NCI-H1048 (cell line): Measurements from ENCODE around the gene PRPF40B.
"Not testable (repeated sequence)": the region's sequence is repeated elsewhere in the genome, so short reads cannot be mapped to it uniquely, and the experiment has no call there.

Experiments used
- DNase-seq: peaks from one replicate; lab custom pipeline; 2025; lab: John Stamatoyannopoulos, UW

The PRPF40B gene

DNA sequence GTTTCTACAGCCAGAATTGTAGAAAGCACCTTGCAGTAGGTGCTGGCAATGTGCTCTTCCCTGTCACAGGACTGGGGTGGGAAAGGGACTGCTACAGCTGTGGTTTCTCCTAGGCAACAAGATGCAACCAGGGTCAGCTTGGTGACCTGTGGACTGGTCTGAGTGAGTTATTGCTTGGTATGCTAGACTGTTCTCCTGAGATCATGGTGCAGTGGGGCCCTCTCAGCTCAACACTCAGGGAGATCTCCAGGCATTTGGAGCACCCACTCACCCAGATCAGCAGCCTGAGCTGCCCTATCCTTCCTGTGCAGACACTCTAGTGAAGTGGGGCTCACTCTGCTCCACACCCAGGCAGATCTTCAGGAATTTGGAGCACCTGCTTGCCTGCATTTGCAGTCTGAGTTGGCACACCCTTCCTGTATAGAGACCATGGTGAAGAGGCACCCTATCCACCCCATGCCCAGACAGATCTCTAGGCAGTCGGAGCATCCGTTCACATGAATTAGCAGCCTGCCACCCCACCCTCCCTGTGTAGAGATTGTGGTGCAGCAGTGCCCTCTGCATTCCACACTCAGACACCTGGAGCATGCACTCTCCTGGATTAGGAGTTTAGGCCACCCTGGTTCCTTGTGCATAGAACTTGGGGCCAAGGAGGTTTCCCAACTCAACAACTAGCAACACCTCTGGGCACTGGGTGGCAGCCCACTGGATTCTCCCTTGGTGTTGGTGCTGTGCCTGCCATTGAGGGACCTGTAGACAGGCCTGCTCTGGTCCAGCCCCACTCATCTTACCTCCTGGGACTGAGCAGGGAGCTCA is 14.1 kb upstream of the PRPF40B start:
- DNase-seq, result no peak

DNA sequence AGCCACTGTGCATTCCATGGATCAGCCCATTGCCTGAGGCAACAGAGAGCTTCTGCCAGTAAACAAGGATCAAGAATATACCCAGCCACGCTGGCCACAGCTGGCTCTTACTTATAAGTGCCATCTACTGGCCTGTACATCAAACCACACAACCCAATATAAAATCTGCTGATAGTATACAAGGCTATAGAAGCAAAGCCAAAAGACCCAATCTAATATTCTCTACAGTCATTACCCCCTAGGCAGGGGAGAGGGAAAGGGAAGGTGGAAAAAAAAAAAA is 13.5 kb upstream of the PRPF40B start:
- no peak for DNase-seq

DNA sequence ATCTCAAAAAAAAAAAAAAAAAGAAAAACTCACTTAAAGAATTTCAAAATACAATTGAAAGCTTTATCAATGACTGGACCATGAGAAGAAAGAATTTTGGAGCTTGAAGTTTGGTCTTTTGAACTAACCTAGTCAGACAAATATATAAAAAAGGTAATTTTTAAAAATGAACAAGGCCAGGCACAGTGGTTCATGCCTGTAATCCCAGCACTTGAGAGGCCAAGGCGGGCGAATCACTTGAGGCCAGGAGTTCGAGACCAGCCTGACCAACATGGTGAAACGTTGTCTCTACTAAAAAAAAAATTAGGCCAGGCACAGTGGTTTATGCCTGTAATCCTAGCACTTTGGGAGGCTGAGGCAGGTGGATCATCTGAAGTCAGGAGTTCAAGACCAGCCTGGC is 12.6 kb upstream of the PRPF40B start:
- not testable (repeated sequence) for DNase-seq

DNA sequence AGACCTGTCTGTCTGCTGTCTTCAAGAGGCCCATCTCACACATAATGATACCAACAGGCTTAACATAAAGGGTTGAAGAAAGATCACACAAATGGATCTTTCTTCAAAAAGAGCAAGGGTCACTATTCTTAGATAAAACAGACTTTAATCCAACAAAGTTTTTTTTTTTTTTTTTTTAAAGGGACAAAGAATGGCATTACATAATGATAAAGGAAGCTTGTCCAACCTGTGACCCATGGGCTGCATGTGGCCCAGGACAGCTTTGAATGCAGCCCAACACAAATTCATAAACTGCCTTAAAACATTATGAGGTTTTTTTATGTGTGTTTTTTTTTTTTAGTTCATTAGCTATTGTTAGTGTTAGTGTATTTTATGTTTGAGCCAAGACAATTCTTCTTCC is 11.2 kb upstream of the PRPF40B start:
- DNase-seq, result no peak

DNA sequence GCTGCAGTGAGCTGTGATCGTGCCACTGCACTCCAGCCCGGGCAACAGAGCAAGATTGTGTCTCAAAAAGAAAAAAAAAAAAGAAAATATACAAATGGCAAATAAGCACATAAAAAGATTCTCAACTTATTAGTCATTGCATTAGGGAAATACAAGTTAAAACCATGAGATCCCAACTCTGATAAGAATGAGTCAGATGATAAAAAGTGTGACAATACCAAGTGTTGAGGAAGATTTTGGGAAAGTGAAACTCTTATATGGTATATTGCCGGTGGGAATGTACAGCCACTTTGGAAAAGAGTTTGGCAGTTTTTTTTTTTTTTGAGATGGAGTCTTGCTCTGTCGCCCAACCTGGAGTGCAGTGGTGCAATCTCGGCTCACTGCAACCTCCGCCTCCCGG is 7.6 kb upstream of the PRPF40B start:
- no peak for DNase-seq

DNA sequence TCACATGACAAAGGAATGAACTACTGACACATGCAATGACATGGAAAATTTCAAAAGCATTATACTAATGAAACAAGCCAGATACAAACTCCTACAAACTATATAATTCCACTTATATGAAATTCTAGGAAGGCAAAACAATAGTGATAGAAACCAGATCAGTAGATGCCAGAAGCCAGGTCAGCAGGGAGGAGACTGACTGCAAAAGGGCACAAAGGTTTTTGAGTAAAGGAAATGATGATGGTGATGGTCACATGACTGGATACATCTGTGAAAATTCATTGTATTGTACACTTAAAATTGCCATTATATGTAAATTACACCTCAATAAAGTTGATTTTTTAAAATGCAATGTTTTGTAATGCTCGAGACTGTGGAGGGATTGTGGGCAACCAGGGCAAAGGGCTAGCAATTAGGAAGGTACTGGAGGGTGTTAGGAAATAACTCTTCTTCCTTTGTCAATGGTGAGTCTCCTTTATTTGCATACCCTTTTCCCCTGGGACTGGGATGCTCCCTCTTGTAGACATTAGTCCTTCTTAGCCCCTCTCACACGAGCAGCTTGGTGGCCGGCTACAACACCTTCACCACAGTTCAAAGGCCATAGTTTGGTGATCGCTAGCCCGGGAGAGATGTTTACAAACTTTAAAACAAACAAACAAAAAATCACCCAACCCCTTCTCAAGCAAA is 6.7 kb upstream of the PRPF40B start:
- DNase-seq, result no peak

DNA sequence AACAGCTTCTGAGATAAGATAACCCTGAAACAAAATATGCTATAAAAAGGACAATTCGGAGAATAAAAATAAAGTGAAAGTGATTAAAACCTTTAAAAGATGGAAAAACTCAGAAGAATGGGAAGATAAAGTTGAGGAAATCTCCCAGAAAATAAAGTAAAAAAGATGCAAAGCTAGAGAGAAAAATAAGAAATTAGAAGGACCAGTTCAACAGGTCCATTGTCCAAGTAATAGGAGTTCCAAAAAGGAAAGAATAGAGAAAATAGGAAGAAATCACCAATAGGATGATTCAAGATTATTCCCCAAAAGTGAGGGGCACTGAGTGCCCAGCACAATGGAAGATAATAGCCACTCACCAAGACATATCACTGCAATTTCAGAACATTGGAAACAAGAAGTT is 4.8 kb upstream of the PRPF40B start:
- DNase-seq, result no peak

DNA sequence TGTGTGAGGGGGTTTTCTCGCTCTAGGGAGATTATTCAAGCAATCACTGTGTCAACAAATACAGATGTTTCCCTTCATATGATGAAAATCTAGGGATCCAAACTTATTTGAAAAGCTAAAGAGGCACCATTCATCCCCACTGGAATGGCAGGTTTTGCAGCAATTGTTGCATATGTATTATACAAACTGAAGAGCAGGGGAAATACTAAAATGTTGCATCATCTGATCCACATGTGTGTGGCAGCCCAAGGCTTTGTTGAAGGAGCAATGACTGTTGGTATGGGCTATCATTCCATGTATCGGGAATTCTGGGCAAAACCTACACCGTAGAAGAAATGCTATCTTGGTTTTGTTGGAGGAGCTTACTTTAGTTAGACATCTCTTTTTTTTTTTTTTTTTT is 4.1 kb upstream of the PRPF40B start:
- no peak for DNase-seq

DNA sequence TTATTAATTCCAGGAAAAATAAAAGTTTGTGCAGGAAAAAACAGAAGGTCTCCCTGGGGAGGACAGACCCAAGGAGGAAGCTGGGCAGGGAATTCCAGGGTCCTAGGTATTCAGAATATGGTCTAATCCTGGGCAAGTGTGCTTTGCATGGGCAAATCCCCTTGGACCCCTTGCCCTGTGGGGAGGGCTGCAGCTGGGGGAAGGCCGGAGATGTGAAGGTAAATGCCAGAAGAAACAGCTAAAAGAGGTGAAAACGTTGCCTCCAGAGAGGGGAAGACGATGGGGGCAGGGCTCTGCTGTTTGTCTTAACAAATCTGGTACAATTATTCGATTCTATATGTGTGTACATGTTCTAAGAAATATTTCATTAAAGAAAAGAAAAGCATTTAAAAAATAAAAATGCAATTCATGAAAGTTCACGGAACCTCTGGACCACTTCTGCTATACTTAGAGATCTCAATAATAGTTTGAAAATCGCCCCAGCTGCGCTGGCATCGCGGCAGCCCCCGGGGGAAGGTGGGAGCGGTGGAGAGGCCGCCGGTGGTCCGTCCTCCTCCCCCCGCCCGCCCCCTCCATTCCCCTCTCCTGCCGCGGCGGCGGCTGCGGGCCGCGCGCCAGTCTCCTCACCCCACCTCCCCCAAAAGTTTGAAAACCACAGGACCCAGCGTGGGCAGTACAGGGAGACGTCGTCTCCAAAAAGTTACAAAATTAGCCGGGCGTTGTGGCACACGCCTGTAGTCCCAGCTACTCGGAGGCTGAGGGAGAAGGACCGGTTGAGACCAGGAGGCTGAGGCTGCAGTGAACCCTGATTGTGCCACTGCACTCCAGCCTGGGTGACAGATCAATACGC is 1.5 kb upstream of the PRPF40B start:
- no peak for DNase-seq

DNA sequence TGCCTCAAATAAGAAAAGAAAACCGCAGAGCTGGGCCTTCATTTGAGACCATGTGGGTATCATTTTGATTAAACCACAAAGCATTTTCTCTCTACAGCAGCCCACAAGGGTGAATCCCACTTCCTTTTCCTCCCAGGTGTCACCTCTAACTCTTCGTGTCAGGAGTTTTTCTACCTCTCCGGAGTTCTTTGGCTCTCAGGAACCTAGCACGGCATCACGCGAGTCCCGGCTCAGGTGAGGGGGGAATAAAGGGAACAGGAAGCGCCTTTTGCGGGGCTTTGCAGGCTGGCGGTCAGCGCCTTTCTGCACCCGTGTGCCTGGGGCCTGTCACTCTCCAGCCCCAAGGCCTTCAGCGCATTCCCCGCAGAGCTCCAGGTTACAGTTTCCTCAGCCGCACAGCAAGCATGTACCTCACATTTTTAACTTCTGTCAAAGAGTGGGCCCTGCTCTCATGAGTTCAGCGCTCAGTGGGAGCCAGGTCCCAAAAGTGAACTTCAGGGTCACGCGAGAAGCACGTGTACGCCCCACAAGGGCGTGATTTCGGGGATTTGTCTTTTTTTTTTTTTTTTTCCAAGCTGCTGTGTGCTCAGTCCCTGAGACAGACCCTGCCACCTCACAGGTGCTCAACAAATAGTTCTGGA is 740 bp upstream of the PRPF40B start:
- DNase-seq, result no peak

DNA sequence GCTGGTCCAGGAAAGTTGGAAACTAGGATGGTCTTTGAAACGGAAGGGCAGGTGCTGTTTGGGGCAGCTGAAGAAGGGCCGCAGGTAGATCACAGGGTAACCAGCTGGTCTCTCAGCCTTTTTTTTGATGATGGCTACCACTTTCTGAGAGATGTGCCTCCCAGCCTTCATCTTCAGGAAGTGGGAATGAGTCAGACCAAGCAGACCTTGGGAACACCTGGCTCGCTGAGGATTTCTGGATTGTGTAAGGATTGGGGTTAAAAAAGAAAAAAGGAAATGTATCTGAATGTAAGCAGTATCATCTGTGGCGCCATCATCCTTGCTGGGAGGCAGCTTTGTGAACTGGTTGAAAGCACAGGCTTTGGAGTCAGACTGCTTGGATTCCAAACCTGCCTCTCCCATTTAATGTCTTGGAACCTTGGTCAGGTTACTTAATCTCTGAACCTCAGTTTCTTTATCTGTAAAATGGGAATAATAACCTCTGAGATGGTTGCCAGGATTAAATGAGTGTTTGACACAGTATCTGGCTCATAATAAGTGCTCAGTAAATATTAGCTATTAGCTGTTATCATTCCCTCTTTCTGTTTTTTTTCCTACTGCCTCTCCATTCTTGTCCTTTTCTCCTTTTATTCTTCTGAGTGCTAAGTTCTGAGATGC is 1.7 kb downstream of the PRPF40B start:
- DNase-seq, result no peak

DNA sequence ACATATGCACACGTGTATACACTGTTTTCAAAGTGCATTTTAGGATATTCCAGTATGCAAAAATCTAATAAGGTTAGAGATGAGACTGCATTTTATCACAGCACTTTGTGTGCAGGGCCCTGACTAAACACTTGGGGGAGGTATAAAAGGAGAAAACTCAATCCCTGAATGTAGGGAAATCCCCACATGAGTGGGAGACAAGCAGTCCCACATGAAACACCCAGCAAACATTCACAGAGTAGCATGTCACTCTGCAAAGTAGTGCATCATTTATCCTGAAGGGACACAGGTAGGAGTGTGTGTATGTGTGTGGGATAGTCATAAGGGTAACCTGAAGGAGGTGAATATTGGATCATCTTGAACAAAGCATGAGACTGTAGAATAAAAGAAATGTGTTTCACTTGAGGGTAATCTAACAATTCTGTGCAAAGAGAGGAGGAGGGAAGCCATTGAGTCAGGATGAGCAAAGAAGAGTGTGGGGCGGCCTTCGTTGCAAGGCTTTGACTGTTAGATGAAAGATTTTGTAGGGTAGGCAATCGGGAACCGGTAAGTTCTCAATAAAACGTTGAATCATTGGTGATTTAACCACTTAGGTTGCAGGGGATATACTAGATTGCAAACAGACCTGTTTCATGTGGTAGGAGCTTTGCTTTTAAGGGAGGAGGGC is 2.9 kb downstream of the PRPF40B start:
- DNase-seq, result no peak

DNA sequence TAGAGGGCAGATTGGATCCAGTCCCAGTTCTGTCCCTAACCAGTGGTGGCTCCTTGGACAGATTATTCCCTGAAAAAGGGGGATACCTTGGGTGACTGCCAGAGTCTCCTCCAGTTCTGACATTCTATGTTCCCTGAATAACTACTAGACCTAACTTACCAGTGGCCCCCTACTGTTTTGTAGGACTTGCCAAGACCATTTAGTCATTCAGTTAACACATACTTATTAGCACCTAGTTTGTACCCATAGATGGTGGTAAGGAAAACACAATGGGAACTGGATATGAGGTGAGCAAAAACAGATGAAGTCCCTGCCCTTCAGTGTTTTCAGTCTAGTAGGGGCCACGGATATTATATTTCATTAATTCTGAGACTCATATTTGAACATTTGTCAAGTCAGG is 3.5 kb downstream of the PRPF40B start:
- DNase-seq, result no peak

DNA sequence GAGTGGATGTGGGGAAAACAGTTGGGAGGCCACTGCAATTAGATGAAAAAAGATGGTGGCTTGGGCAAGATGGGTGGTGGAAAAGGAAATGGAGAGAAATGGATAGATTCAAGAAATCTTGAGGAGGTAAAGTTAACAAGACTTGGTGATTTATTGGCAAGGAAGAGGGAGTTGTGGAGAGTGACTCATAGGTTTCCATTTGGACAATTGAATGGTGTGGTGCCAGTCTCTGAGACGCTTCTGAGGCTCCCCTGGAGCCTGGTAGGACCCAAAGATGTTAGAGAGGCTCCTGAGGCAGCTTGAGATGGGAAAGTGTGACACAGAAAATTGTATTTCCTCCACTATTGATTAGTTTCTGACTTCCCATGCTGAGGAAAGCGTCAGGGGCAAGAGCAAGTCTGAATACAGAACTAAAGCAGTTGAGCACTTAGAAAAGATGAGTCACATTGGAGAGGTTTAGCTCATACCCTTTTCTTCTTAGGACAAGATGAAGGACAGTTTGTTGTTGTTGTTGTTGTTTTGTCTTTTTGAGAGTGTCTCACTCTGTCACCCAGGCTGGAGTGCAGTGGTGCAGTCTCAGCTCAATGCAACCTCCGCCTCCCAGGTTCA is 4.5 kb downstream of the PRPF40B start:
- no peak for DNase-seq

DNA sequence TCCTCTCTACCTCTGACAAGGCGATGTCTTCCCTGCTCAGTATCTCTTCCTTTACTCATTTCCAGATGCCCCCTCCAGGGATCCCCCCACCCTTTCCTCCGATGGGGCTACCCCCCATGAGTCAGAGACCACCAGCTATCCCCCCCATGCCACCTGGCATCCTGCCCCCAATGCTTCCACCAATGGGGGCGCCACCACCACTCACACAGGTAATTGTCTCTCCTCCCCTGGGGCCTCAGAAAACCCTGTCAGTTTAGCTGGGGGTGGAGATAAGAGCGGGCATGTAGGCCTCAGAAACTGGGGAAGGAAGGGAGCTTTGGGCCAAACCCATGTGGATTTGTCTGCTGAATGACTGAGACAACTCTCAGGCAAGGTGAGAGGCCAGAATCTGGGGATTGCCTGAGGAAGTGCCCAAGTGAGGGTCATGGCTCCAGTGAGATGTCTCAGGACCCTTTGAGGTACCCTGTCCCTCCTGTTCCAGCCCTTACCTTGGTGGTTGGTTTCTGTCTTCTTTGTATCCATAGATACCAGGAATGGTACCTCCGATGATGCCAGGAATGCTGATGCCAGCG is 8.1 kb downstream of the PRPF40B start:
- DNase-seq, result no peak

DNA sequence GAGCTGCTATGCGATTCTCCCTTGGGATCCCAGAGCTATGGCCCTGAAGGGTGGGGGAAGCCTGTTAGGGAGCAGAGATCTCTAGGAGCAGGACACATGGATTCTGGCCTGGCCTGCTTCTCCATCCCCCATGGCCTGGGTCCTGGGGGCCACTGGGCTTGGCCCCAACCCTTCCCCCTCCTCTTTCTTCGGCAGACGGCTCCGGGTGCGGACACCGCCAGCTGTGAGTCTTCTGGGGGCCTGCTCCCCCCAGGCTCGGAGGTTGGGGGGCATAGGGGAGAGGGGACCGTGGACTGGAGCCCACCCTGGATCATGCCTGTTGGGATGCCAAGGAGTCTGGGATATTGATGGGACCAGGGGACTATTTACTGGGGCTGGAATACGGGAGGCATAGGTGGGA is 9.0 kb downstream of the PRPF40B start:
- no peak for DNase-seq

DNA sequence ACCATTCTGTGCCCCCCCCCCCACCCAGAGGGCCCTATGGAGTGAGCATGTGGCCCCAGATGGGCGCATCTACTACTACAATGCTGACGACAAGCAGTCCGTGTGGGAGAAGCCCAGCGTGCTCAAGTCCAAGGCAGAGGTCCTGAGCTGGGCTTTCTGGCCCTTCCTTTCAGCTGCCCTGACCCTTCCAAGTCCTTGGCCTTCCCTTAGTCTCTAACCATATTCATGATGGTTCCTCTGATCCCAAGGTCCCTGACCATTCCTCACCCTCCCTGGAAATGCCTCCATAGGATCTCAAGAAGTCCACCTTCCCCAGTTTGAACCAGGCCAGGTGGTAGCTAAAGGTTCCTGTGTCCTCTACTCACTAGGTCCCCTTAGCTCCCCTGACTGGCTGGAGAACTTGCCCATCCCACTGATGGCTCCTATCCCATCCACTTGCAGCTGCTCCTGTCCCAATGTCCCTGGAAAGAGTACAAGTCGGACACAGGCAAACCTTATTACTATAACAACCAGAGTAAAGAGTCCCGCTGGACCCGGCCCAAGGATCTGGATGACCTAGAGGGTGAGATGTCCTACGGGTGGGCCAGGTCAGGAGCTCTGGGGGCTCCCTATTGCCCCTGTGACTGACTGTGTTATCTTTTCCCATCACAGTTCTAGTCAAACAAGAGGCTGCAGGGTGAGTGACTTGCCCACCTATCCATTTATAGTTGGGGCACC is 9.8 kb downstream of the PRPF40B start:
- DNase-seq, result no peak

DNA sequence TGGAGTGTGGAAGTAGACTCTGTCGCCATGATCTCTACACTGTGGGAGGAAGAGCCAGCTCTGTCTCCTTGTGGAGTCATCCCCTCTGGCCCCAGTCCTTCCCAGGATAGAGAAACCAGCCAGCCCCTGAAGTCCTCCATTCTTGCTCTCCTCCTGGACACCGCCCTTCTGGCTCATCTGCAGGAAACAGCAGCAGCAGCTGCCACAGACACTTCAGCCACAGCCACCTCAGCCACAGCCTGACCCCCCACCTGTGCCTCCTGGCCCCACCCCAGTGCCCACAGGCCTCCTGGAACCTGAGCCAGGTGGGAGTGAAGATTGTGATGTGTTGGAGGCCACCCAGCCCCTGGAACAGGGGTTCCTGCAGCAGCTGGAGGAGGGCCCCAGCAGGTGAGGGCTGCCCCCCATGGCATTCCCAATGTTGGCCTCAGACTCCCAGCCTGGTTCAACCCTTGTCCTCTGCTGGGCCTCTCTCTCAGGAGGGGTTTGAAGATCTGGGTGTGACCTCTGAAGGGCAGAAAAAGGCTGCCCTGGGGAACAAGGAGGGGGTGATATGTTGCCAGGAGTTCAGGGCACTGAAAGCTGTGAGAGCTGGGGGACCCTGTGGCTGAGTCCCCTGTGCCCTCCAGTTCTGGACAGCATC is 10.5 kb downstream of the PRPF40B start:
- DNase-seq, result no peak

DNA sequence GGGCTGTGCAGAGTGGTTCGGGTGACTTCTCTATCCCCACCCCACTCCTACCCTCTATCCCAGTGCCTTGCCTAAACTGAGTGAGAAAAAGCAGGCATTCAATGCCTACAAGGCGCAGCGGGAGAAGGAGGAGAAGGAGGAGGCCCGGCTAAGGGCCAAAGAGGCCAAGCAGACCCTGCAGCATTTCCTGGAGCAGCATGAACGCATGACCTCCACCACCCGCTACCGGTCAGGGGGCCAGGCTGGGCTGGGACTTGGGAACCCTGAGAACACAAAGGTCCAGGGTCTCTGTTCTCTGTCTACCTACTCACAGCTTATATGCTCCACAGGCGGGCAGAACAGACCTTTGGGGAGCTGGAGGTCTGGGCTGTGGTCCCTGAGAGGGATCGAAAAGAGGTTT is 11.7 kb downstream of the PRPF40B start:
- no peak for DNase-seq

DNA sequence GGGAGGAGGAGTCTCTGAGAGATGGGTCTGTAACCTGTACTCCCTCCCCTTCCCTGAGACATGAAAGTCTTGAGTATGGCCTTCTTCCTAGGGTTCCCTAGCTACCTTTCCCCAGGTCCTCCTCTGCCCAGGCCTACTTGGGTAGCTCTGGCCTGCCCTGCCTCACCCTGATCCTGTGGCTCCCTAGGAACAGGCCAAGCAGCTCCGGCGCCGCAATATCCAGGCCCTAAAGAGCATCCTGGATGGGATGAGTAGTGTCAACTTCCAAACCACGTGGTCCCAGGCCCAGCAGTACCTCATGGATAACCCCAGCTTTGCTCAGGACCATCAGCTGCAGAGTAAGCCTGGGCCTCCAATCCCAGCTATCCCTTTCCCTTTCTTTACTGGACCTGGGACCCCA is 12.3 kb downstream of the PRPF40B start:
- DNase-seq, result no peak
